Fibroblast of lung (primary cell): ENCODE measurements around the gene APBB3.

Experiments used
- EZH2 ChIP-seq: IDR thresholded peaks from 2 replicates; pipeline ENCODE4 v1.5.1; 2012; ENCODE audit warnings: low read length, control low read depth, mild to moderate bottlenecking; ENCODE audit errors: missing control alignments
- TF ChIP-seq, protein P1 (sequence below), 2 donors: IDR thresholded peaks in 1 of 2; conservative IDR thresholded peaks in 1 of 2; 1 replicate in 1 of 2; 2 replicates in 1 of 2; pipeline ENCODE4 v1.5.1; 2011 to 2012; ENCODE audit warnings: low read length in 2 of 2, control low read depth in 1 of 2, inconsistent platforms in 1 of 2, low read depth in 1 of 2, mild to moderate bottlenecking in 1 of 2

DNA sequence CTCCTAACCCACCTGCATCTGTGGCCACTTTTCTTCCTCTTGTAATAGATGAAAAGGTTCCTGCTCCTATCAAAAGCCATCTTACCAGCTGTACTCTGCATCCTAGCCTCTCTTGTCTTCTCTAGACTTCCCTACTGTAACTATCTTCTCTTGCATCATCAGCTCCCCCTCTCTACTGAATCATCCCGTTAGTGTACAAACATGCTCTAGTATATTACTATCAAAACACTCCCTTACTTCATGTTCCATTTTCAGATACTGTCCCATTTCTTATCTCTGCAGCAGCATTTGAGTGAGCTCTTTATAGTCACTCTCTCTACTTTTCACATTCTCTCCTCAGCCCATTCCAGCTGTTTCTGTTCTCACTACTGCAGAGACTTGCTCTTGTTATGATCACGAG is 9.9 kb downstream of the APBB3 start:
- TF ChIP-seq, protein P1, sequence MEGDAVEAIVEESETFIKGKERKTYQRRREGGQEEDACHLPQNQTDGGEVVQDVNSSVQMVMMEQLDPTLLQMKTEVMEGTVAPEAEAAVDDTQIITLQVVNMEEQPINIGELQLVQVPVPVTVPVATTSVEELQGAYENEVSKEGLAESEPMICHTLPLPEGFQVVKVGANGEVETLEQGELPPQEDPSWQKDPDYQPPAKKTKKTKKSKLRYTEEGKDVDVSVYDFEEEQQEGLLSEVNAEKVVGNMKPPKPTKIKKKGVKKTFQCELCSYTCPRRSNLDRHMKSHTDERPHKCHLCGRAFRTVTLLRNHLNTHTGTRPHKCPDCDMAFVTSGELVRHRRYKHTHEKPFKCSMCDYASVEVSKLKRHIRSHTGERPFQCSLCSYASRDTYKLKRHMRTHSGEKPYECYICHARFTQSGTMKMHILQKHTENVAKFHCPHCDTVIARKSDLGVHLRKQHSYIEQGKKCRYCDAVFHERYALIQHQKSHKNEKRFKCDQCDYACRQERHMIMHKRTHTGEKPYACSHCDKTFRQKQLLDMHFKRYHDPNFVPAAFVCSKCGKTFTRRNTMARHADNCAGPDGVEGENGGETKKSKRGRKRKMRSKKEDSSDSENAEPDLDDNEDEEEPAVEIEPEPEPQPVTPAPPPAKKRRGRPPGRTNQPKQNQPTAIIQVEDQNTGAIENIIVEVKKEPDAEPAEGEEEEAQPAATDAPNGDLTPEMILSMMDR (conservative IDR thresholded peaks at IDR 0.05 in 1 of 2, IDR thresholded peaks at IDR 0.05 in 1 of 2; ENCODE audit: low read depth in 1 of 2, low read length in 2 of 2) = no peak
- TF ChIP-seq EZH2 = no peak
